Renal pelvis (tissue), 4 donors: Measurements from ENCODE around the gene ALK. TPM values are rescaled to one million over a fixed set of nuclear protein-coding genes. Genes with fewer than 3 reads are reported as not detected.
A peak's percentile ranks its signal among the peaks of the same experiment; 100 is the strongest.

Source experiments
- DNase-seq: peaks from one replicate; pipeline ENCODE4 v3.0.0-alpha.2; 2013
- polyA plus RNA-seq, 3 donors: library from polyadenylated mRNA; unstranded; fragments of 120-200 nt; gene quantifications; one replicate each; pipeline ENCODE4 v1.2.1, GENCODE V29; 2013; ENCODE audit not compliant: insufficient read length in 3 of 3

The ALK gene
- polyA plus RNA-seq, 3 donors, result 0.22 to 0.55 (median 0.36) TPM

GRCh38 chr2:29611261-29611660 is 310.1 kb downstream of the ALK start:
- DNase-seq, result no peak

GRCh38 chr2:29610569-29610968 is 310.8 kb downstream of the ALK start:
- DNase-seq, result no peak

GRCh38 chr2:29607038-29607420 is 314.4 kb downstream of the ALK start:
- DNase-seq, result no peak

GRCh38 chr2:29606104-29607037 is 315.0 kb downstream of the ALK start:
- no peak for DNase-seq

GRCh38 chr2:29603341-29603740 is 318.0 kb downstream of the ALK start:
- no peak for DNase-seq

- DNase-seq, result no peak
Measured at GRCh38 chr2:29601872-29602271, 319.5 kb downstream of the ALK start.

GRCh38 chr2:29601321-29601720 is 320.1 kb downstream of the ALK start:
- no peak for DNase-seq

- no peak for DNase-seq
Measured at GRCh38 chr2:29599946-29600345, 321.4 kb downstream of the ALK start.

GRCh38 chr2:29598978-29599377 is 322.4 kb downstream of the ALK start:
- no peak for DNase-seq

- DNase-seq, result peak; percentile 68
Measured at GRCh38 chr2:29597035-29597434, 324.4 kb downstream of the ALK start.

- no peak for DNase-seq
Measured at GRCh38 chr2:29596584-29596983, 324.8 kb downstream of the ALK start.

GRCh38 chr2:29591600-29591999 is 329.8 kb downstream of the ALK start:
- no peak for DNase-seq

- no peak for DNase-seq
Measured at GRCh38 chr2:29590211-29590610, 331.2 kb downstream of the ALK start.

GRCh38 chr2:29589440-29590103 is 331.8 kb downstream of the ALK start:
- DNase-seq, result no peak

- DNase-seq, result no peak
Measured at GRCh38 chr2:29587402-29588190, 333.8 kb downstream of the ALK start.

GRCh38 chr2:29586919-29587318 is 334.5 kb downstream of the ALK start:
- no peak for DNase-seq

GRCh38 chr2:29583548-29584156 is 337.7 kb downstream of the ALK start:
- no peak for DNase-seq

- no peak for DNase-seq
Measured at GRCh38 chr2:29583104-29583503, 338.3 kb downstream of the ALK start.

- no peak for DNase-seq
Measured at GRCh38 chr2:29582062-29582461, 339.3 kb downstream of the ALK start.

- no peak for DNase-seq
Measured at GRCh38 chr2:29580223-29580622, 341.2 kb downstream of the ALK start.

GRCh38 chr2:29579495-29580169 is 341.8 kb downstream of the ALK start:
- peak; percentile 30 for DNase-seq
